MV-4-11 (cell line): ENCODE data around the gene THEMIS.
"Not testable (repeated sequence)": the region's sequence is repeated elsewhere in the genome, so short reads cannot be mapped to it uniquely, and the experiment has no call there.

Experiments
- DNase-seq: peaks from one replicate; lab custom pipeline; 2025; lab: John Stamatoyannopoulos, UW

THEMIS gene

GRCh38 chr6:127900935-127901334 lies at the start of gene THEMIS:
THEMIS (minus strand) TSS chr6:127901058; CDS start chr6:127900932, 126 bp downstream.
- DNase-seq, result no peak

DNA sequence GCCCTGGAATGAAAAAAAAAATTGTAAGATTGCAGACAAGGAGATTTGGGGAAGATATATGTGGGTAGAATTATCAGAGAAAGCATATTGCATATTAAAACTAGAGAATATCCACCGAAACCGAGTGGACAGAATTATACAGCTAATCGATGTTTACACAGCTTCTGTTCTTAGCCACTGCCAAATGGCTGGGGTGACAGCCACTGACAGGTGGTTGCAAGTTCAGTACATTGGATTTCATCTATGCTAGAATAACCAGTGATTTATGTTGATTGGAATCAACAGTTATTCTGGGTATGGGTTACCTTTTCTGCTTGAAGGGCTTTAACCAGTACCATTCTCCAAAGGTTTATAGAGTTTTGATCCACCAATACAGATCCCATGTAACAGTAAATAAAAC lies 48.4 kb upstream of the THEMIS start:
- no peak for DNase-seq

GRCh38 chr6:127946388-127946787 lies 45.5 kb upstream of the THEMIS start:
- no peak for DNase-seq

DNA sequence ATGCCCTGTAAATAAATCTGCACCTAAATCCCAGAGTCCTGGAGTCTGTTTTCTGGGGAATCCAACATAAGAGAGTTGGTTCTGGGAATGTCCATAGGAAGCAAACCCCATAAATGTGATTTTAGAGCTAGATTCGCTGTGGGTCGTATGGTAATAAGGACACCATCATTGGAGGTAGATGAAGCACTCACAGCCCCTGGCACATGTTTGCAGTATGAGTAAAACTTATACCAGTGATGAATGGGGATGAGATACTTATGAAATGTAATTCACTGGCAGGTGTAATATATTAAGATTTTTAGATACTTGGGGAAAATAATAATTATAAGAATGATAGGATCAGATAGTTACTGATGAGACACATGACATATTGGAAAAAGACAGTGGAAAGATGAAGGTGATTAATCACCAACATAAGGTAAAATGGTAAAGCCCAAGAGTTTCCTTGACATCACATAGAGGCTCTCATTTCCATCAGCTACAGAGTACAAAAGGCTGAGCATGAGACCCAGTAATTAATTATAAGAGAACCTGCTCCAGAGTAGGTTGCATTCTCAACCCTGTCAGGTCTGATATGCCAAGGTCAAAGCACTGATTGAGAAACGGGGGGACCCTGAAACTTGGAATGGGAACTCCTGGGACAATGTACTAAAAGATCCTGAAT lies 44.7 kb upstream of the THEMIS start:
- no peak for DNase-seq

DNA sequence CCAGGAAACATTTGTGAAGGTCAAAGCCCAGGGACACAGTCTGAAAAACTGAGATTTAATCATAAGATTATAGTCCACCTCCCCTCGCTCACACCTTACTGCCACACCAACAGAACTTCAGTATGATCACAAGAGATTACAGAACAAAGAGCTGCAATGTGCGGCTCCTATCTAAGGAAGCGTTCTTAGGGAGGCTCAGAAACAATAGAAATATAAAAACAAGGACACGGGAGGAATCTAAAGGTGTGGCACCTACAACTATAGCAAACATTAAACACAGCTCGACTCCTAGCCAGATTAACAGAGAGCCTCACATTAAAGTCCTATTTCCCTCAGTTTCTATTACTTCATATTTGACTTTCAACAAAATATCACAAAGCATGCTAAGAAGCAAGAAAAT lies 40.4 kb upstream of the THEMIS start:
- no peak for DNase-seq

GRCh38 chr6:127939442-127940066 lies 38.7 kb upstream of the THEMIS start:
- no peak for DNase-seq

GRCh38 chr6:127938701-127939100 lies 37.8 kb upstream of the THEMIS start:
- DNase-seq, result peak; percentile 16

GRCh38 chr6:127937747-127938146 lies 36.9 kb upstream of the THEMIS start:
- no peak for DNase-seq

DNA sequence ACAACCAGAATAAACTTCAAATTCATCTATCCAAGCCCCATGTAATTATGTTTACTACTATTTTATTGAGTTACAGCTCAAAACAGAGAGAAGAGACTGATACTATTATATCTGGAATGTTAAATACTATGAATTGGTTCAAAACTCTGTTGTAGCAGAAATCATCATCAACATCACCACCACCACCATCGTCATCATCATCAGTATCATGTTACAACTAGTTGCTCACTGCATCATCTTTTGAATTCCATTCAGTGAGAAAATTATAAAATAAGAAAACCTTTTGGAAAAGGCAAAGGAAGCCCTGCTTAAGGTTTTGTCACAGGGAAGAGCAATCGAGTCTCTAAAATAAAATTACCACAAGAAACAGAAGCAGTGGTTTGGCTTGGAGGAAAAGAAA lies 36.2 kb upstream of the THEMIS start:
- no peak for DNase-seq

- DNase-seq, result no peak
Observed at GRCh38 chr6:127934956-127935355, 34.1 kb upstream of the THEMIS start.

DNA sequence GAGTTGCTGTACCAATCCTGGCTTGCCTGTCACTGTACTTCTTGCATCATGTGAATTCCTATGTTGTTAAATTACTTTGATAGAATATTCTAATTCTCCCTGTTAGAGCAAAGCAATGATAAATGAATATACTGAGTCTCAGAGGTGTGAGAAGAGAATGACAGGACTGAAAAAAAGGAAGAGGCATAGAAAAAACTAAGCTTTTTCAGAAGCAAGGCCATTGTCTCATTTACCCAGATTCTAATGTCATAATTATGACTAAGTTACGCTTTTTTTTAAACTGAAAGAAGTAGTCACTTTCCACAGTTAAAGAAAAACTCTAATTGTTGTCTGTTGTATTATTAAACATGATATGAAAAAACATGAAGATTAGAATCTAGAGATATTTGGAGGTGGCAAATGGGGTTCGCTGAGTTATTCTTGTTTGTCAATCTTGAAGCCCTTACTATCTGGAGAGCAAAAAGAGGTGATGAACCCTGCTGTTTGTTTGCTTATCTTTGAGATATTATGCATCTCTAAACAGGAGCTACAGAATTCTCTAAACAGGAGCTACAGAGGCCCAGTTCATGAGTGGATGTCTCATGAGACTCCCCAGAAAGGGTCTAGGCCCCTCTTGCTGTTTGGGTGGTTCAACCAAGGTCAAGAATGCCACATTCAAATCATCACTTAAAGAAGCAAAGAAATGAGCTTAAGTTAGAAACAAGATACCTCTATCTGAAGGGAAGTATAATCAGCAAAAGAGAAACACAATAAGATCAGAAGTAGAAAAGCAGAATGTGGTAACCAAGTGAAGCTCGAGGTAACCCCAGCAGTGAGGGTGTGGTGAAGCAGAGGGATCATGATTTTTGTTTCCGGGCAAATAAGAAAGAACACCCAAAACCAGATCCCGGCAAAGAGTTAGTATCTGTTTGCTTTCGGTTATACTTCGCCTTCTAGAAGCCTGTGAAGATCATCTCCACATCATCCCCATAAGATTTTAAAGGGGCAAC lies 33.3 kb upstream of the THEMIS start:
- DNase-seq, result no peak

GRCh38 chr6:127933137-127933536 lies 32.3 kb upstream of the THEMIS start:
- DNase-seq, result no peak

DNA sequence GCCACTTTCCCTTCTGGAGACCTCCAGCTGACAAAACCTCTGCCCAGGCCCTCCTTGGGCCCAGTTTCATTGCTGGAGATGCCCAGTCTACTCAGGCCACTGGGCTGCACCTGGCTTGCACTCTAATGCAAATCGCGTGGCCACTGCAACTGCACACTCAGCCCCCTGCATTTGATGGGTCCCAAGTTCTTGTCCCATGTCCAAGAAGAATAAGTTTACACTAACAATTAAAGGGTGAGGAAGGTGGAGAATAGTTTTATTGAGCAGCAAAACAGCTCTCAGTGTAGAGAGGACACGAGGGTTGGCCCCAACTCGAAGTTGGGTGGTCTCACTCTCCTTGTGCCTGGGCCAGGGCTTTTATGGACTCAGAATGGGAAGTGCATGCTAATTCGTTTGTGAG lies 31.9 kb upstream of the THEMIS start:
- DNase-seq, result no peak

DNA sequence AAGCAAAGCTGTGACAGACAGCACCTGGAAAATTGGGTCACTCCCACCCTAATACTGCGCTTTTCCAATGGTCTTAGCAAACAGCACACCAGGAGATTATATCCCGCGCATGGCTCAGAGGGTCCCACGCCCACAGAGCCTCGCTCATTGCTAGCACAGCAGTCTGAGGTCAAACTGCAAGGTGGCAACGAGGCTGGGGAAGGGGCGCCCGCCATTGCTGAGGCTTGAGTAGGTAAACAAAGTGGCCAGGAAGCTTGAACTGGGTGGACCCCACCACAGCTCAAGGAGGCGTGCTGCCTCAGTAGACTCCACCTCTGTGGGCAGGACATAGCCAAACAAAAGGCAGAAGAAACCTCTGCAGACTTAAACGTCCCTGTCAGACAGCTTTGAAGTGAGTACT lies 25.6 kb upstream of the THEMIS start:
- DNase-seq, result not testable (repeated sequence)

DNA sequence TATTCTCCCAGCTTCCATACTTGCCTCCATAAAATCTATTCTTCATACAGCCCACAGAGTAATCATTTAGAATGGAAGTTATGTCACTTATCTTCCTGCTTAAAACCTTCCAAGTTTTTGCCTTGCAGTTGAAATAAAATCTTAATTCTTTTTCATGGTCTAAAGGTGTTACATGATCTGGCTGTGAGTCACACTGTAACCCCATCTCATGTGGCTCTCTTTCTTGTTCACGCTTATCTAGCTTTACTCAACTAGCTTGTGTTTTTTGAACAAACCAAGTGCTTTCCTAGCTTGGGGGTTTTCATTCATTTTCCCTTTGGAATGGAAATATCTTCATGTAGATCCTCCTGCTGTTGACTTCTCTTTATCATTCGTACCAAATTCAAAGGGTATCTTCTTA lies 23.6 kb upstream of the THEMIS start:
- DNase-seq, result no peak

DNA sequence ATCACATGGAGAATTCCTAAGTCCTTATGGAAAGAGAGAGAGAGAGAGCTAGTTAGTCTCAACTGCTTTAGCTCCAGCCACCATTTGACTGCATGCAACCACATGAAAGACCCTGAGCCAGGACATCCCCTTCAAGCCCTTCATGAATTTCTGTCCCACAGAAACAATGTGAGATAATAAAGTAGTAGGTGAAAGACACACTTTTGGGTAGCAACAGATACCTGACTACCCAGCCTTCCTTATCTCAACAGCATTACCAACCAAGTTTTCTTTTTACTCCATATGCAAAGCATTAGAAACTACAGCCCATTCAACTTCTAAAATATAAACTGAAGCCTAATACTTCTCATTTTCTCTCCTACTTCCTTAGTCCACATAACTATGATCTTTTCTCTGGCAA lies 23.2 kb upstream of the THEMIS start:
- no peak for DNase-seq

DNA sequence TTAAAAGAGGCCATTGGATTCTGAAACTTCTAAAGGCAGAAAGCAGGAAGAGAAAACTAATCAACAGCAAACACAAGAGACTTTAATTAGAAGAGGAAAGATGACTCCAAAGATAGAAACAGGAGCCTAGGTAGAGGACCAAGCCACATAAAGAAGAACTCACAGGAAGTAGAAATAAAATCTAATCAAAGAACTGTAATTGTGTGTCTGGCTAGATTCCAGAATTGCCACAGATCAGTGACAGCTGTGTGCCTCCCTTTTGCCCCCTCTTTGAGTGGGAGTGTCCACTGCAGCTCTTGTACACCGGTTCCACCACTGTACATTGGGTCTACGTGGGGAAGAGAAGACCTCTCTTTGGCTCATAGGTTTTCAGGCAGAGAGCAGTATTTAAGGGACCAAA lies 22.3 kb upstream of the THEMIS start:
- DNase-seq, result no peak

- no peak for DNase-seq
Observed at GRCh38 chr6:127921982-127922381, 21.1 kb upstream of the THEMIS start.

- no peak for DNase-seq
Observed at GRCh38 chr6:127920804-127921203, 19.9 kb upstream of the THEMIS start.

DNA sequence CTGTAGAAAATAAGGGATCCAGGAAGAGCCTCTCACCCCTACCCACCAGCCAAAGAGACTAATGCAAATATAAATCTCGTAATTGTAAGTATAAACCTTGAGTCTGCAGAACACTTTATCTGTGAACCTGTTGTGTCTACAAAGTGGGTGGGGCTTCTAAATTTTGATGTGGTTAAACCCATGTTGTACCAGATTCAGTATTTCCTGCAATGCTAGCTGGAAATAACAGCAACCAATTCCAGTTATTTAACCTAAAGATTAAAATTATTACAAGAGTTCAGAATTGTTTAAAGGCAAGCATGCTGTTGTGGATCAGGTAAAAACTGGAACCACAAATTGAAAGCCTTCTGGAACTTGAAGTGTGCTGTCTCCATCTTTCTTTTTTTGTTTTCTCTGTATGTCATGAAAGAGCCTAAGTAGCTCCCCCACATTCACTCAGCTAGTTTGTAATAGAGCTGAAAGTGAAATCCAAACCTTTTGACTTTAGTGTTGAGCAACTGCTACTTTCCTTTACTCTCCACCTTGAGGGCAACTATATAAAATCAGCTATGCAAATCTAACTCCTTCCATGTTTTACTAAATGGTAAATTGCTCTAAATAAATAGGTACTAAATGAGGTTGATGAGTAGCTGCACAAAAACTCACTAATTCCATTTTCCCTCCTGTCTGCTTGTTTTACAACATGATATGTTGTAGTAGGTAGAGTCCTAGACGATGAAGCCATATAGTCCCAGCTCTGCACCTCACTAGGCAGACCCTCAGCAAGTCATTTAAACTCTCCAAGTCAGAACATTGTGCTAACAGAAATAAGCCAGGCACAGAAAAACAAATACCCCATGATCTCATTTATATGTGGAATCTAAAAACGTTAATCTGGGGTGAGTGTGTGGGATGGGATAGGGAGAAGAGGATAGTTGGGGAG lies 17.9 kb upstream of the THEMIS start:
- no peak for DNase-seq

DNA sequence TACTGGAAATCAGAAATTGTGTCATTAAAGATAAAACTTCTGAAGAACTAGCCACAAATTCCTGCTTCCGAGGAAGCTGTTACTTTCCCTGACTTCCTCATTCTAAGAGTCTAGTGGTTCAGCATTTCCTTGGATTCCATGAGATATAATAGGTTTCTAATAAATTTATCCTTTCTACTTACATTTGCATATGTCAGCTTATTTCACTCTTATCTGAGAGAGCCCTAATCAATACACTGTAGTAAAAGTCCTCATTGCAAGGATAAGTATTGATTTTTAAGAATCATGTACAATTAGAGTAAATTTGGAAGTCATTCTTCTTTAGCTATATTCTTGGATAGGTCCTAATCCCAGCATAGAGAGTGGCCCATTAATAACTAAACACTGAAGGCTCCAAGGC lies 16.9 kb upstream of the THEMIS start:
- DNase-seq, result no peak

DNA sequence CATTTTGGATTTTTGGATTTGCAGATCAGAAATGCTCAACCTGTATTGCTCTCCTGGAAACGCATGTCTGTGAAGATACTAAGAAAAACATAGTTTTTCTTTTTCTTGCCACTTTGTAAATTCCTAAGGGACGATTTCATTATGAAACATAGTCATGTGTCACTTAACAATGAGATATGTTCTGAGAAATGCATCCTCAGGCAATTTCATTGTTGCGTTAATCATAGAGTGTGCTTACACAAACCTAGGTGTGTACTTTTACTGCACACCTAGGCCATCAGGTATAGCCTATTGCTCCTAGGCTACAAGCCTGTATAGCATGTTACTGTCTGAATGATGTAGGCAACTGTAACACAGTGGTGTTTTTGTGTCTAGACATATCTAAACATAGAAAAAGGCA lies 13.4 kb upstream of the THEMIS start:
- no peak for DNase-seq
